Adipose tissue (tissue), 3 donors: ENCODE measurements around the gene TRIM44. TPM values are rescaled to one million over a fixed set of nuclear protein-coding genes. Genes with fewer than 3 reads are reported as not detected.
"Not testable (repeated sequence)": the region's sequence is repeated elsewhere in the genome, so short reads cannot be mapped to it uniquely, and the experiment has no call there.

Experiments
- H3K27ac ChIP-seq: one replicate; pipeline ENCODE4 v1.5.1; 2013; ENCODE audit warnings: low read depth, low read length
- WGBS, 3 donors: extraction: QIAGEN DNeasy Blood & Tissue Kit; methylation state at CpG; one replicate each; pipeline ENCODE4 v1.1.7; 2013; 5-methylcytosine and 5-hydroxymethylcytosine counted together
- polyA plus RNA-seq, 3 donors: library from polyadenylated mRNA; stranded (reverse); fragments of 200-250 nt; gene quantifications; one replicate each; pipeline ENCODE4 v1.2.3, GENCODE V29; 2013
- donor health status: healthy with polysubstance abuse.
- donor health status: Bipolar disorder and iron deficiency.
- donor health status: healthy.

Gene TRIM44
- polyA plus RNA-seq, 3 donors: 12.3 to 19.8 (median 19.2) TPM

- whole genome bisulfite sequencing, 3 donors: 28 to 70% (median 34%) methylated on average over 6 of the region's 6 CpGs
- no peak overlapping the region for H3K27ac ChIP-seq
These were observed 189.5 kb downstream of the TRIM44 start for GRCh38 chr11:35852056-35852455.

GRCh38 chr11:35853971-35854370 is 191.4 kb downstream of the TRIM44 start:
- no peak overlapping the region for H3K27ac ChIP-seq
- WGBS, 3 donors: 76 to 78% (median 77%) methylated on average over 5 of the region's 5 CpGs

- H3K27ac ChIP-seq: no peak overlapping the region
These were observed 193.1 kb downstream of the TRIM44 start for GRCh38 chr11:35855671-35856070.

- H3K27ac ChIP-seq: no peak overlapping the region
- 87 to 93% (median 88%) methylated on average over 2 of the region's 2 CpGs for WGBS, 3 donors
These were observed 193.7 kb downstream of the TRIM44 start for GRCh38 chr11:35856259-35856658.

GRCh38 chr11:35856756-35857155 is 194.2 kb downstream of the TRIM44 start:
- H3K27ac ChIP-seq: no peak overlapping the region

- H3K27ac ChIP-seq: no peak overlapping the region
- WGBS, 3 donors: 90 to 95% (median 93%) methylated on average over 3 of the region's 3 CpGs
These were observed 195.3 kb downstream of the TRIM44 start for GRCh38 chr11:35857922-35858321.

- WGBS, 3 donors: 79 to 96% (median 84%) methylated on average over 2 of the region's 2 CpGs
- H3K27ac ChIP-seq: no peak overlapping the region
These were observed 196.7 kb downstream of the TRIM44 start for GRCh38 chr11:35859301-35859700.

GRCh38 chr11:35860194-35860593 is 197.6 kb downstream of the TRIM44 start:
- H3K27ac ChIP-seq: not testable (repeated sequence)
- WGBS, 3 donors: 93 to 100% (median 97%) methylated on average over 3 of the region's 3 CpGs

GRCh38 chr11:35861191-35861590 is 198.6 kb downstream of the TRIM44 start:
- 95 to 97% (median 97%) methylated on average over 15 of the region's 15 CpGs for WGBS, 3 donors

GRCh38 chr11:35862666-35863065 is 200.1 kb downstream of the TRIM44 start:
- WGBS, 3 donors: 36 to 65% (median 65%) methylated on average over 3 of the region's 3 CpGs
- H3K27ac ChIP-seq: no peak overlapping the region

More at GRCh38 chr11:35861191-35861590, 198.6 kb downstream of the TRIM44 start:
- H3K27ac ChIP-seq: no peak overlapping the region

GRCh38 chr11:35864131-35864530 is 201.6 kb downstream of the TRIM44 start:
- no peak overlapping the region for H3K27ac ChIP-seq
- 90 to 96% (median 93%) methylated on average over 2 of the region's 2 CpGs for WGBS, 3 donors

GRCh38 chr11:35866601-35867000 is 204.0 kb downstream of the TRIM44 start:
- 93 to 97% (median 95%) methylated on average over 1 of the region's 1 CpG for WGBS, 3 donors
- H3K27ac ChIP-seq: no peak overlapping the region

Other genes with a start within 250 kb of the TRIM44 start
- gene SLC1A2, start 243.2 kb upstream of the TRIM44 start, polyA plus RNA-seq: 10 to 100 TPM in 1 of 3 donors, under 1 TPM in 2; 0.22 to 13.1 (median 0.37) TPM
- 10 to 100 TPM in 1 of 3 donors, 1 to 10 TPM in 1, under 1 TPM in 1; 0.89 to 14.6 (median 8.3) TPM for gene PAMR1, start 137.2 kb upstream of the TRIM44 start, polyA plus RNA-seq
- 10 to 100 TPM in 1 of 3 donors, 1 to 10 TPM in 2; 2.3 to 32.2 (median 5.2) TPM for gene FJX1, start 44.3 kb upstream of the TRIM44 start, polyA plus RNA-seq